SK-MEL-5 (cell line): ENCODE data around the gene NDUFV3. TPM values are rescaled to one million over a fixed set of nuclear protein-coding genes. Genes with fewer than 3 reads are reported as not detected.

Experiments used
- DNase-seq: peaks from one replicate; pipeline ENCODE4 v3.0.0-alpha.2; 2016; ENCODE audit warnings: low read depth, low spot score
- in situ Hi-C: cut with HindIII; loops from 2 replicates; pipeline ENCODE4 v1.10.0; 2016; ENCODE audit warnings: low sequenced_read_pairs, high pct_unique_total_duplicates, low pct_unique_long_range_greater_than_20kb
- total RNA-seq: library from RNA; depleted of rRNA; stranded (reverse); fragments of >200 nt; shearing (Covaris generic); gene quantifications from 2 replicates; pipeline ENCODE4 v1.2.3, GENCODE V29; 2014

NDUFV3 gene
- total RNA-seq, 1 experiment from 2014 or later: 44.5 TPM

DNA sequence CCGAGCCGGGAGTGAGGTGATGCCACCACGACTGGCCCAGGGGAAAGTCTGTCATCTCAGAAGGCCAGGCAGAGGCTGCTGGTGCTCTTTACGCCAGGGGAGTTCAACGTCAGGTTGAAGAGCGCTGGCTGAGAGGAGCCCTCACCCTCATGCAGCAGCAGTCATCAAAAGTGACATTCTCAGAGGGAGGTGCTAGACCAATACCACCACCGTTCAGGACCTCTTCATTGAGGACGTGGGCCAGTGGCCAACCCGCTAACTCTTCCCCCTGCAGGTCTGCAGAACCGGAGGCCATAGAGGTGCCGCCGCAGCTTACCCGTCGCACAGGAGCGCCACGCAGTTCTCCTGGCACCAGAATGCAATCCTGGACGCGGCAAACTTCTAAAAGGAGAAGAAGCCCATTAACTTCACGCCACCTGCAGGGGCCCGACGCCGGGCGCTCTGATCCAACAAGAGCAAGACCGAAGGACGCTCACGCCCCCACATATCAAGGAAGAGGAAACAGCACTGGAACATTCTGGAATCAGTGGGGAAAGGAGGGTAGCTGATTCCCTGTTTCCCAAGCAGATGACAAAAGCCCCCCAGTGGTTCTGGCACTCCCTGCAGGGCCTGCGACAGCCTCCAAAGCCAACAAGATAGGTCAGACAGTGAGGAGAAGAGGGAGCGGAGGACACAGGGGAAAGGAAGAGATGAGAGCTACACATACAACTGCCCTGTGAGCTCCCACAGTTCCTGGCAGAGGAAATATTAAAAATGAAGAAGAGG, 38.7 kb upstream of the NDUFV3 start:
- in situ Hi-C loops: no loop called here
- DNase-seq: no peak

DNA sequence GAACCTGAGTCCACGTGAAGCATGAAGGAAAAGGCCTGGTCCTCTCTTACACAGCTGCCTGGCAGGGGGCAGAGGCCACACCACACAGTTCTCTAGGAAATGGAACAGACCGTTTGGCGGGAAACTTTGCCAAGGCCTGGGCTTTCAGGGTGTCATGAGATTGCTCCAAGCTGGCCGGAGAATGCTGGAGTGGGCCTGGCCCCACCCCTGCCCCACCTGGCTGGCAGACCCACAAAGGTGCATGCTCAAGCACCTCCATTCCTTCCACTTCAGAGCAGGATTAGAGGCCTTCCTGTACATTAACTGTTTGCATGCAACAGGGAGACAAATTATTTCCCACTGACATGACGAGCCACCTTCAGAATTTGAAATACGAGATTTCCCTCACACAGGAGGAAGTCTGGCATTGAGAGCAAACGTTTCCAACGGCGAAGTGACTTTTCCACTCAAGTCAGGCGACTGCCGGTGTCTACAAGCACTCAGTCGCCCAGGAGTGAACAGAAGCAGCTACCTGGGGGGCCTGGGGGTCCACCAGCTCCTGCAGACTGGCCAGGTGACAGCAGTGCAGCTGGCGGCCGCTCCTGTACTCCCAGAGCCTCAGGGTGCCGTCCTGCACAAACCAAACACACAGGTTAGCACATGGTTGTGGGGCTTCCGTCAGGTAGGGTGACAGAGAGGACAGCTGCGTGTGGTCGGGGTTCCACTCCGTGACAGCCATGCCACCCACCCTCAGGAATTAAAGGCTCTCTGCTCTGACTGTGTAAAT, 37.8 kb upstream of the NDUFV3 start:
- in situ Hi-C loops: no loop called here
- DNase-seq: no peak

DNA sequence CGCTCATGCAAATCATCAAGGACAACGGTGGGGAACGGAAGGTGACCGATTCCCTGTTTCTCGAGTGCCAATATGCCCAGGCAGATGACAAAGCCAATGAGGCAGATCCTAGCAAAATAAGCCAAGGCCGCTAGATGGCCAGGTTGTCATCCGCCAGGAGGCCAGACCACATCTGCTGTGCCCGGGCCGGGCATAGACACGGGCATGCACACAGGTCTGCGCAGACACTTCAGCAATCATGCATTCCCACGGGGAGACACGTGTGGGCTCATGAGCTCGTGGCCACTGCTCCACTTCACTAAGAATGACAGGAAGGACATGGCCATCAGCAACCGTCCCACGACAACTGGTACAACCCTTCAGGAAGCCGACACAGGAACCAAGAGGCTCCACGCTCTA, 37.2 kb upstream of the NDUFV3 start:
- DNase-seq: no peak
- in situ Hi-C loops: no loop called here

DNA sequence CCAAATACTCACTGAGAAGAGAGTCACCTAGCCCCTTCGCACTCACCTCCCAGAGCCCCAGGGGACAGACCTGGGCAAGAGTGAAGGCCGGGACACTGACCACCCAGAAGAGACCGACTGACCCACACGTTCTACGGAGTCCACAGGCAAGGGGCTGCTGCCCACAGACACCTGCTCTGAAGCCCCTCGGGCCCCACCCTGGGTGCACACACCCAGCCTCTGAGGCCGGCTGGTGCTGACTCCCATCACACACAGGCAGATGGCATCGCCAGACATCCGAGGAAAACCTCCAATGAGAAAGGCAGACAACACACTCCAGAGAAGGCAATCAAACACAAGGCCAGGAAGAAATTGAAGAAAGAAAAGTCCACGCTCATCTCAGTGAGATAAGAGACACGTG, 35.9 kb upstream of the NDUFV3 start:
- no peak for DNase-seq
- in situ Hi-C loops: no loop called here

DNA sequence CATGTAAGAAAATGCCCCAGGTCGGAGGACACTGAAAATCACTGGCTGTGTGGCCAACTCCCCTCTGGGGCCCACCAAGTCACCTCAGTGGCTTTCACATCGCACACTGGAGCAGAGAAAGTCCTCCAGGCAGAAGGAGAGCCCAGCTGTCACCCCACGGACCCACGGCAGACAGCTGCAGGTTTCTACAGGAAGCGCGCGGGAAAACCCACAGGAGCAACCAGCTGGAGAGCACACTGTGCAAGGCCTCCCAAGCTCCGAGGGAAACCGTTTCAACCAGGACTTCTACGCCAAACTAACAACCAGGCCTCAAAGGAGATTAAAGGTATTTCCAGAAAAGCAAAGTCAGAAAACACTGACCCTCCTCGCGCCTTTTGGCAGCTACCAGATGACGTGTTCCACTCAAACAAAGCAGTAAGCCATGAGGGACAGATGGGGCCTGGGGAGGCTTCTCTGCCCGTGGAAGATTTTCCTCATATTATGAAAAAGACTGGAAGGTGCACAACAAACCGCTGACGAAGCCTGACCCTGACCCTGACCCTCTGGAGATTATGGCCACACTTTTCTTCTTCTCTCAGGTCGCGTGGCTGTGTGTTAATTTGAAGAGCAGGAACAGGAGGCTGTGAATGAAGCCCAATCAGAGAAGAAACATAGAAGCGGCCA, 34.8 kb upstream of the NDUFV3 start:
- in situ Hi-C loops: no loop called here
- no peak for DNase-seq

DNA sequence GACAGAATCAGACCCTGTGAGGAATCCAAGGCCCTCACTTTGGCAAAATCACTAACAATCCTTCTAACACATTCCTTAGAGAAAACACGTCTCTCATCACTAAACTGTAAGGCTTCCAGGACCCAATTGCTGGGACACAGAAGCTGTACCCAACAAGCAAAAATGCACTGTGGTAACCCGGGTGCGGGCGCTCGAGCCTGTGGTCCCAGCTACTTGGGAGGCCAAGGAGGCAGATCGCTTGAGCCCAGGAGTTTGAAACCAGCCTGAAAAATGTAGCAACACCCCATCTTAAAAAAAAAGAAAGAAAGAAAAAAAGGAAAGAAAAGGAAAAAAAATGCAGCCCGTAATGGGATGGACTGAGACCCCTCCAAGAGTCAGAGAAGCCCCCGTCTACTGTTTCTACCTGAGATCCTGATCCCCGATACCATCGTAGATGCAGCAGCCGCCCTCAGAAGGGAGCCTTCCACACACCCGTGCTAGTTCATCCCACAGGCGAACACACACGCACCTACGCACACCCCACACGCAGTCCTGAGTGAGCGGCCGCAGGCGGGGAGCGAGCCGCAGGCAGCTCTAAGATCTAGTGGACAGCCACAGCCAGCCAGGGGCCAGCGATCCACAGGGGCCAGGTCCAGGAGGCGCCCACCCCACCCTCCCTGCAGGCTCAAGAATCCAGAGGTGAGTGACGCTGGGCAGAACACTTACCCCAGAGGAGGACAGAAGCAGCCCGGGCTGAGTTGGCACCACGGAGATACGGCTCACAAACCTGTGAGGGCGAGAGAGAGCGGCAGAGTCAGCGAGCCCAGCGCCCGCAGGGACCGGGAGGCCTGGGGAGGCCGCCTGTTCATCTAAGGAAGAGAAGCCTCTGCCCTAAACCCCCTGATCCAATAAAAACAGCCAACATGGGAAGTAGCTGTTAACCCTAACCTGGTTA, 33.9 kb upstream of the NDUFV3 start:
- DNase-seq: no peak
- in situ Hi-C loops: no loop called here

DNA sequence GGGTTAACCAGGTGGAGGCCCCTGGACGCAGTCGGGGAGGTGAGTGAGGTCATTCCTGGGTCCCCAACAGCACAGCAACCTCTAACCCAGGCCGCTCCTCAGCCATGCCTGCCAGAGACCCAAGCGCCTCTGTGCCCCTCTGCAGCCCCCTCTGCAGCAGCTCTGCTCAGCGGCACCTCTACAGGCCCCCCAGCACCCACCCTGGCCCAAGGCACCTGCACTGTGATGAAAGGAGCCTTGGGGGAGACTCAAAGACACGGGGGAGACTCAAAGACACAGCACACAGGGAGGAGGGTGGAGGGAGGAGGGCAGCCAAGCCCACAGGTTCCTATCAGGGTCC, 33.2 kb upstream of the NDUFV3 start:
- in situ Hi-C loops: no loop called here
- DNase-seq: no peak

DNA sequence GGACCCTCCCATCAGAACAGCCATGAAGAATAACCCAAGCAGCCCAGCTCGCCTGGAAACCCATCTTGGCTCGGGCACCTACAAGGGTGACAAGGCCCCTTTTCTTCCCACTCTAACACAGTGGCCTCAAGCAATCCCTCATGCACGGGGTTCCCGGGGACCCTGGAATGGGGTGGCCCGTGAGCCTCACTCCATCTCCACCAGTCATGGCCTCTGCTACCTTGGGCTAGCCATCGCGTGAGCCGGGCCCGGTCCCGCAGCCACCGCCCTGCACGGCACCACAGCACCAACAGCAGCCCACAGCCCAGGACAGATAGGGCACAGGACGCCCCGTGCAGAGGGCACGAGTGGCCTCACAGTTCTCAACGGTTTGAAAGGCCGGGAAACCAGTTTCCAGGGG, 32.8 kb upstream of the NDUFV3 start:
- DNase-seq: no peak
- in situ Hi-C loops: no loop called here

DNA sequence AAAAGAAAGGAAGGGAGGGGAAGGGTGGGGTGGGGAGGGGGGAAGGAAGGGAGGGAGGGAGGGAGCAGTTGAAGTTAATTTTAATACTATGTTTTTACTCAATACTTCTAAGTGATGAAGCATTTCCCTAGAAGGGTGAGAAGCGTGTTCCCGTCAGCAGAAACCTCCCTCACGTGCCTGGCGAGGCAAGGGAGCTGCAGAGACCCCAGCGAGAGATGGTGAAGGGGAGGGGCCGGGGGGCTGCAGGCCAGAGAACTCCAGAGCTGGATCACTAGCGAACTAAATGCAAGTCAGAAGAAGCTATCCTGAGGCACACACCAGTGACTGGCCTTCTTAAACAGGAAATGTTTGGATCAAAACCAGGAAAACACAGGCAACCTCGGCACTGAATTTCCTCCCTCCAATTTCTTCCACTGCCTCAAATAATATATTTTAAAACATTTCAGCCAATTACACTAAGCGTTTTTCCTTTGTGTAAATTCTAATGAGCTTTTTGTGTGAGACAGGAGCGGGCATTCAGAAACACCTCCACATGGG, 31.7 kb upstream of the NDUFV3 start:
- in situ Hi-C loops: no loop called here
- DNase-seq: no peak

DNA sequence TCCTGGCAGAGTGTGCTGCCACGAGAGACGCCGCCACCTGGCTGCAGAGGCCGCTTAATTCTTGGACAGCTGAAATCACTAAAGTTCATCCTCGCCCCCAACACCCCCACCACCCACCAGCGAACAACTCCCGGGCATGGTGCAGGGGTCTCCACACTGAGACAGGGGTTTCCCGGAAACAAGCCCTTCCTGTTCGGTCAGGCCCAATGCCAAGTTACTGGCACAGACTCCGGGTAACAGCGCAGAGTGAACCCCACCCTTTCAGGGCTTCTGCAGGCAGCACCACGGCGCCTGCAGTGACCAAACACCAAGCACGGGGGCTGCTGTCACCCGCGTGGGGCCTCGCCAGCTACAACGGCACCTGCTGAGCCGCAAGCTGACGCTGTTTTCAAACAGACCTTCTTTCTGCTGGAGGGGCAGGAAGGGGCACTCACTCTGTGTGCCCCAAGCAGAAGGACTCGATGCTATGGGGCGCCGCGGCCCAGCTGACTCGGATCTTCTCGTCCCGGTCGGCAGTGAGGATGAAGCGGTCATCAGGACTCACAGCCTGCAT, 31.2 kb upstream of the NDUFV3 start:
- in situ Hi-C loops: no loop called here
- DNase-seq: no peak

DNA sequence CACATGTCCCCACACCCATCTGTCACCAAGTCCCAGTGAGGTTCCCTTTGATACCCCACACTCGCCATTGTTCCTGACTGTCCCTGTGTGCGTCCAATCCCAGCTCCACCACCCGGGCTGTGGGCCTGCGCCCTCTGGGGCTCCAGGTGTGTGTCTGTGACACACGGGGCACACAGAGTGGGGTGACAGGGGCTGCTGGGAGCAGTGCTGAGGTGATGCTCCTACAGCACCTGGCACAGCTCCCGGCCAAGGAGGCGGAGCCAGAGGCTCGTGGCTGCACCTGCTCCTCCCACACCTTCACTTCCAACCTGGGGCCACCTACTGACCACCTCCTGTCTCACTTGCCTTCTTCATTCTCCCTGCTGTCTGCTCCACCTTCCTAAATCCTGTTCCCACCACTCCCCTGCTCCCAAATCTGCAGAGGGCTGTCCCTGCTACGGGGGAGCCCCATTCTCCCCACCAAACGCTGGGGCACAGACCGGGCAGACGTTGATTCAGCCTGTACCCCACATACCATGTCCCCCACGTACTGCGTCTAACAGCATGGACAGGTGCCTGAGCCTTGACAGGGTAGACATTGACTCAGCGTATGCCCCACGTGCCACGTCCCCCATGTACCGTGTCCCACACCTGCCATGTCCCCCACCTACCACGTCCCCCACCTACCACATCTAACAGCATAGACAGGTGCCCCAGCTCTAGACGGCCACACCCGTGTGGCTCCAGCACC, 30.2 kb upstream of the NDUFV3 start:
- no peak for DNase-seq
- in situ Hi-C loops: no loop called here

DNA sequence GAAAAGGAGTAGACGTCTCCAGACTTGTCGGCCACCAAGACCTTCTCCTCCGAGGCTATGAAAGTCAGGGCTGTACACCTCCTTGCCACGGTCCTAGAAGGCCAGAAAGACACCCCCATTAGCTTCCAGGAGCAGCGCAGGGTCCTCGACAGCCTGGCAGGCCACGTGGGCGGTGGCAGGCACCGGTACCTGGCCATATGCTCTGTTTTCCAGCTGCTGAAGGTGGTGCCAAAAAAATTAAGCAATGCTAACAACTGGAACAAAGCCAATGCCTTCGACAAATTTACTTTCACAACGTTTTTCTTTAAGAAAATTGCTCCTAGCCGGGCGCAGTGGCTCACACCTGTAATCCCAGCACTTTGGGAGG, 29.6 kb upstream of the NDUFV3 start:
- DNase-seq: no peak
- in situ Hi-C loops: no loop called here

DNA sequence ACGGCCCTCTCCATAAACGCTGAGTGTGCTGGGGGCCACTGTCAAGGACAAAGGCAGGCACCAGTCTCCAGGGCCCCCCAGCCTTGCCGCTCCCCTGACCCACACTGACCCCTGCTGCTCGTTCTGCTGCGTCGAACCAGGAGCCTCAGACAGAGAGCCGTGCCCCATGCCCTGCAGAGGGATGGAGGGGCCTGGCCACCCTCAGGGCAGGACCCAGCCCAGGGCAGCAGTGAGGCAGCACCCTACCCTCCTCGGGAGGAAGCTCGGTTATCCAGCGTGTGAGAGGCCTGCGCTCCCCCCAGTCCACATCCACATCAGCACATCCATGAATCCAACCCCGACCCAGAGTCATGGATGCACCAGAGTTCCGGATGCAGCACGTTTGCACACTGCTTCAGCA, 28.8 kb upstream of the NDUFV3 start:
- in situ Hi-C loops: no loop called here
- DNase-seq: no peak

DNA sequence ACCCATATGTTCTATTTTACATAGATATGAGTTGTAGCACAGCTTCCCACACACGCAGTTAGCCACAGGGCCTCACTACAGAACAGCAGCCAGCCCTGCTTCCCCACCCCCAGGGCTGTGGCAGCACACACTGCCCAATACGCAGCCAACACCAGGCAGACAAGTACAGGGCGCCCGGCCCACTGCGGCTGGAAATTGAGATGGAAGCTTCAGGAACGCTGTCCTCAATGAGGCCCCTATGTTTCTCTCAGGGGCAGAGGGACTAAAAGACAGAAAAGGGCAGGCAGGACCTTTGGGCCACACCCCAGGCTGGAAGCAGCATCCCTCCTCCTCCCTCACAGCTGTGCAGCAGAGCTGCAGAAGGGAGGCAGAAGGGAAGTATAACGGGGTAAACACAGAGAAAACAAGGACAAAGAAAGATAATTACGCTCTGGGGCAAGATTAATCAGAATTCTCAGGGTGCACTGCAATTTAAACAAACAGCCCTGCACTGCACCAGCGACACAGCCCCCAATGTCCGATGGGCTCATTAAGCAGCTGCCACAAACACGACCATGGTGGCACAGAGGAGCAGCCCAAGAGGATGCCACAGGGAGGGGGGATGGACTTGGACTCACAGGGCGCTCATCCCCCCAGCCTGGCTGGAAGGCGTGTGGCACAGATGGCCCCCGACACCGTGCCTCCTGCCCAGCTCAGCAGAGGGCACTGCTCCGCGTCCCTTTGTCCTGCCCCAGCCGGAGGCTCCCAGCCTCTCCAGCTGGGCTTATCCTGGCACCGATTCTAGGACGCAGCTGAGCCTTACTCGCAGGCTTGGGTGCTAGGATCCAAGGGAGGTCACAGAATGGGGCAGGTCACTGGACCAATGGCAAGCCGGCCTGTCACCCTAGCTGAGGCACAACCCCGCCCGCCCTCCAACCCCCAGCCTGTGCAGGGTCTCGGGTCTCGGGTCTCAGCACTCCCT, 28.0 kb upstream of the NDUFV3 start:
- in situ Hi-C loops: no loop called here
- DNase-seq: no peak

DNA sequence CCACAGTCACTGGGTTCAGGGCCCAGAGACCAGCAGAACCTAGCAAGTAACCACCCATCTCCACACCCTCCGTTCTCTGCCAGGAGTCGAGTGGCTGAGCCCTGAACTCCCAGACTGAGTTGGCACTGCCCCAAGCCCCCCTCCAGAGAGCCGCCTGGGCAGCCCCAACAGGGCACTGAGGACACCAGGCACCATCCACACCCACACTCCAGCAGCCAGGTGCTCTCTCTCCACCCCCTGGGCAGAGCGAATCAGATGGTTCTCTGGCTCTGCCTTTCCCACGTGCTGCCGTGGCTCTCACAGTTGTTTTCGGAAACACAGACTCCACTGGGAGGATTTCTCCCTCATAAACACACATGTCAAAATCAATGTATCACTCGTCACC, 27.3 kb upstream of the NDUFV3 start:
- in situ Hi-C loops: no loop called here
- DNase-seq: no peak

DNA sequence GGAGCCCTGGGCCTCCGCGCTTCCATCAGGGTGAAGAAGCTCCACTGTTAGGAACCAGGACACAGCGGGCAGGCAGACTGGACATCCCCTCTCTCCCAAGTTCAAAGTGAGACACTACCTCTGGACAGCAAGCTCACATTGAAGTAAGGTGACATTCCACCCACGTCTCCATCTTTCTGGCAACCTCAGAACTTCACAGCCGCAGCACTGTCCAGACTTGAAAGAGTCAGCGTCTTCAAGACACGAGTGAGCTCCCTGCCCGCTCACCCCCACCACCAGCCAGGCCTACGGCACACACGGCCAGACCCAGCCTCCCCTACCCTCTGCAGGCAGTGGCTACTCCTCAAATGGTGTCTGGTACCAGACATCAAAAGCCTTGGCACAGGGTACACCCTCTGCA, 24.9 kb upstream of the NDUFV3 start:
- no peak for DNase-seq
- in situ Hi-C loops: no loop called here
